Gastroesophageal sphincter (tissue), 4 donors: ENCODE data around the gene CSAD. TPM values are rescaled to one million over a fixed set of nuclear protein-coding genes. Genes with fewer than 3 reads are reported as not detected.
A peak's percentile ranks its signal among the peaks of the same experiment; 100 is the strongest.

ENCODE experiments used
- ATAC-seq: fragments of 150-250 bp; one replicate; pipeline ENCODE4 v1.9.1; 2016; ENCODE audit warnings: mild to moderate bottlenecking, moderate library complexity
- H3K27ac ChIP-seq, 4 donors: fragments of 200-600 bp; sonication (generic) in 3 of 4; 1 replicate in 3 of 4; 2 replicates in 1 of 4; pipeline ENCODE4 v1.5.1; 2016 to 2019
- H3K27me3 ChIP-seq: fragments of 200-600 bp; sonication (generic); one replicate; pipeline ENCODE4 v1.5.1; 2019
- H3K36me3 ChIP-seq, 2 donors: fragments of 200-600 bp; sonication (generic); one replicate each; pipeline ENCODE4 v1.5.1; 2019; ENCODE audit warnings: control low read depth in 1 of 2
- H3K4me1 ChIP-seq, 3 donors: fragments of 200-600 bp; sonication (generic); 1 replicate in 2 of 3; 2 replicates in 1 of 3; pipeline ENCODE4 v1.5.1; 2016 to 2019; ENCODE audit warnings: control low read depth in 2 of 3
- H3K4me3 ChIP-seq, 2 donors: fragments of 200-600 bp; sonication (generic); one replicate each; pipeline ENCODE4 v1.5.1; 2019; ENCODE audit warnings: mild to moderate bottlenecking in 1 of 2, moderate library complexity in 1 of 2
- H3K9me3 ChIP-seq, 3 donors: fragments of 200-600 bp; sonication (generic); one replicate each; pipeline ENCODE4 v1.5.1; 2017 to 2019; ENCODE audit warnings: control low read depth in 2 of 3
- EP300 ChIP-seq: sonication (generic); formaldehyde crosslinking; IDR thresholded peaks from one replicate; pipeline ENCODE4 v1.6.1; 2017; ENCODE audit warnings: antibody characterized with exemption, mild to moderate bottlenecking
- POLR2A ChIP-seq, 2 donors: fragments of 450-650 bp; IDR thresholded peaks; one replicate each; pipeline ENCODE4 v1.6.1; 2017; ENCODE audit warnings: antibody characterized with exemption in 2 of 2, mild to moderate bottlenecking in 2 of 2, moderate library complexity in 1 of 2
- POLR2AphosphoS5 ChIP-seq: sonication (generic); formaldehyde crosslinking; IDR thresholded peaks from one replicate; pipeline ENCODE4 v1.6.1; 2017; ENCODE audit warnings: antibody characterized with exemption
- WGBS, 2 donors: methylation state at CpG; one replicate each; pipeline ENCODE4 v1.1.5; 2018; ENCODE audit warnings: low coverage in 1 of 2; 5-methylcytosine and 5-hydroxymethylcytosine counted together
- total RNA-seq, 4 donors: library from RNA; depleted of rRNA; stranded (reverse); fragments of >200 nt; gene quantifications; one replicate each; pipeline ENCODE4 v1.1.0, GENCODE V29; 2016
- TF ChIP-seq, protein P1 (sequence below), 4 experiments: fragments of 200-600 bp in 2 of 4; fragments of 450-650 bp in 2 of 4; sonication (generic) in 1 of 4; IDR thresholded peaks; one replicate each; pipeline ENCODE4 v1.5.1; 2017 to 2019; ENCODE audit warnings: antibody characterized with exemption in 4 of 4, mild to moderate bottlenecking in 2 of 4, moderate library complexity in 2 of 4

The CSAD gene
- total RNA-seq, 4 donors from 2014 or later, result 11.3 to 47.5 (median 24.1) TPM

DNA sequence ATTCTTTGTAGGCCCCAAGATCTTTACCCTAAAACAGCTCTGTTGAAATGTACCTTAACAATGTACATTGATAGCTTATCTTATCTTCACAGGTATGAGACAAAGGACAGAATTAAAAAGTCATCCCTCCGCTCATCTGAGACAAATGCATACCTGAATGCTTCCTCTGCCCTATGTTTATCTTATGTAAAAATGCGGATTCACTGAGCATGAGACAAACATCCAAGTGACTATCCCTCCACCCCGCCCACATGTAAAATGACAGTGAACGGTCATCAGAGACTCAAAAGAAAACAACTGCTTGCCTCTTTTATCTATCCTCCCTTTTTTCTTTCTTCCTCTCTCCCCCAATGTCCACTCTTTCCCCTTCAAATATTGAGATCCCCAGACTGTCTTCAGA is 37.4 kb downstream of the CSAD start:
- Histone ChIP-seq H3K36me3 (no peaks in the 10 kb centered on the region), H3K27ac (no peak overlapping the region), H3K27me3 (no peaks in the 10 kb centered on the region), H3K4me1 (no peaks in the 10 kb centered on the region), H3K4me3 (no peak overlapping the region), H3K9me3 (no peaks in the 10 kb centered on the region)
- no peak for TF ChIP-seq POLR2A (IDR thresholded peaks at IDR 0.05)
- no peak for TF ChIP-seq POLR2AphosphoS5
- TF ChIP-seq, protein P1, sequence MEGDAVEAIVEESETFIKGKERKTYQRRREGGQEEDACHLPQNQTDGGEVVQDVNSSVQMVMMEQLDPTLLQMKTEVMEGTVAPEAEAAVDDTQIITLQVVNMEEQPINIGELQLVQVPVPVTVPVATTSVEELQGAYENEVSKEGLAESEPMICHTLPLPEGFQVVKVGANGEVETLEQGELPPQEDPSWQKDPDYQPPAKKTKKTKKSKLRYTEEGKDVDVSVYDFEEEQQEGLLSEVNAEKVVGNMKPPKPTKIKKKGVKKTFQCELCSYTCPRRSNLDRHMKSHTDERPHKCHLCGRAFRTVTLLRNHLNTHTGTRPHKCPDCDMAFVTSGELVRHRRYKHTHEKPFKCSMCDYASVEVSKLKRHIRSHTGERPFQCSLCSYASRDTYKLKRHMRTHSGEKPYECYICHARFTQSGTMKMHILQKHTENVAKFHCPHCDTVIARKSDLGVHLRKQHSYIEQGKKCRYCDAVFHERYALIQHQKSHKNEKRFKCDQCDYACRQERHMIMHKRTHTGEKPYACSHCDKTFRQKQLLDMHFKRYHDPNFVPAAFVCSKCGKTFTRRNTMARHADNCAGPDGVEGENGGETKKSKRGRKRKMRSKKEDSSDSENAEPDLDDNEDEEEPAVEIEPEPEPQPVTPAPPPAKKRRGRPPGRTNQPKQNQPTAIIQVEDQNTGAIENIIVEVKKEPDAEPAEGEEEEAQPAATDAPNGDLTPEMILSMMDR (IDR thresholded peaks at IDR 0.05), result no peak
- no peak for ATAC-seq
- WGBS, 2 donors, result 82 to 86% methylated on average over 4 of the region's 4 CpGs

DNA sequence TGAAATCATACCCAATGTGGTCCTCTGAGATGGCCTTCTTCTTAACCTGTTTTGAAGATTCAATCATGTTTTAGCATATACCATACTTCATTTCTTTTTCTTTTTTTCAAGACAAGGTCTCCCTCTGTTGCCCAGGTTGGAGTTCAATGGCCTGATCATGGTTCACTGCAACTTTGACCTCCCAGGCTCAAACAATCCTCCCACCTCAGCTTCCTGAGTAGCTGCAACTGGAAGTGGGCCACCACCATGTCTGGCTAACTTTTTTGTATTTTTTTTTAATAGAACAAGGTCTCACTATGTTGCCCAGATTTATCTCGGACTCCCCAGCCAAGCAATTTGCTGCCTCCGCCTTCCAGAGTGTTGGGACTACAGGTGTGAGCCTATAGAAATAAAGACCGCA is 47.0 kb downstream of the CSAD start:
- no peak overlapping the region for H3K27ac ChIP-seq
- no peak overlapping the region for H3K4me3 ChIP-seq
- ATAC-seq, result no peak
- H3K36me3 ChIP-seq, result no peaks in the 10 kb centered on the region
- no peaks in the 10 kb centered on the region for H3K4me1 ChIP-seq
- peaks cover 0 to 8% (median 0%) of the 10 kb centered on the region in 3 donors for H3K9me3 ChIP-seq
- TF ChIP-seq, protein P1 (IDR thresholded peaks at IDR 0.05), result no peak
- TF ChIP-seq POLR2AphosphoS5 (no peak), EP300 (no peak), POLR2A (IDR thresholded peaks at IDR 0.05) (no peak)
- no peaks in the 10 kb centered on the region for H3K27me3 ChIP-seq
- 82 to 90% methylated on average over 3 of the region's 3 CpGs for WGBS, 2 donors

DNA sequence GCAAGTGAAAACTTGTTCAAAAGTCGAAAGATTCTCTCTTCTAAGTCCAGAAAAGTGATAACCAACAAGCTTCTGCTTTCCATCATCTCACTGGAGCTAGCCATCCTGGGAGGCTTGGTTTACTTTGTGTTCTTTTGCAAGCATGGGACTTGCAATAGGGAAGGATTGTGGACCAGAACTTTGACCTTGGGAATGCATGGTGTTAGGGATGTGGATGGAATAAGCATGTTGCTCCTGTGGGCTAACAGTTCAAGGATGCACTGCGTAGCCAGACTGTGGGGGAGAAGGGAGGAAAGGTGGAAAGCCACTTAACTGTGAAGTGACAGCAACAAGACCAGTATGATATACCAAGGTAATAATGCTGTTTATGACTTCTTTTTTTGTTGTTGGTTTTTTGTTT is 48.9 kb downstream of the CSAD start:
- no peak for ATAC-seq
- peaks cover 0 to 5% (median 0%) of the 10 kb centered on the region in 3 donors for H3K9me3 ChIP-seq
- H3K36me3 ChIP-seq, result no peaks in the 10 kb centered on the region
- WGBS, 2 donors, result 86 to 100% methylated on average over 1 of the region's 2 CpGs
- H3K27ac ChIP-seq, result no peak overlapping the region
- TF ChIP-seq POLR2A (IDR thresholded peaks at IDR 0.05) (no peak), EP300 (no peak), POLR2AphosphoS5 (no peak)
- TF ChIP-seq, protein P1 (IDR thresholded peaks at IDR 0.05), result no peak
- H3K27me3 ChIP-seq, result no peaks in the 10 kb centered on the region
- no peaks in the 10 kb centered on the region for H3K4me1 ChIP-seq
- no peak overlapping the region for H3K4me3 ChIP-seq

DNA sequence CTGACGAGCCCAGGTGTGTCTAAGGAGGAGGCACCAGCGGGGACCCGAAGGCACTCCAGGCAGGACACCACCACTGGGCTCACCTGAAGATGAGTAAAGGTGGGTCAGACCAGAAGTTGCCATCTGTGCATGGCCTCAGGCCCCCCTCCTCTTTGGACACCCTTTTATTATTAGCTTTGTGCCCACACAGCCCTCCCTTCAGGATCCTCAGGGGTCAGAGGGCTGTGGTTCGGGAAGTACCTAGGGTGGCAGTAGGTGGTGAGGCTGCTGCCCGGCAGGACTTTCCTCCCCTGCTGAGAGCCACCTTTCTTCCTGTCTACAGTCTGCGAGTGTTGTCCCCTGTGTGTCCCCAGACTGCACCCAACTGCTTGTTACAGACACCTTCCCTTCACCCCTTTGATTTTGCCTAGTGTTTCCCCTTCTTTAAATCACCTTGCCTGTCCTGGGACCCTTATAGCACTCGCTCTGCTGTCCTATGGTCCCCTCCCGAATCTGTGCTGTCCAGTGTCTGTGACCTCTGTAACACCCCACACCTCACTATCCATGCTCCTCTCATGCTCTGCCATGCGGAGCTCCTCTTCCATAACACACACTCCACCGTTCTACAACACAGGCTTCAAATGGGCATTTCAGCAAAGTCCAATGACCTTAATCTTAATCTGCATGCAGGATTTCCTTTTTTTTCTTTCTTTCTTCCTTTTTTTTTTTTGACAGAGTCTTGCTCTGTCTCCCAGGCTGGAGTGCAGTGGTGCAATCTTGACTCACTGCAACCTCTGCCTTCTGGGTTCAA is 51.8 kb downstream of the CSAD start:
- WGBS, 2 donors, result 76 to 79% methylated on average over 6 of the region's 10 CpGs

More for the DNA sequence above, 51.8 kb downstream of the CSAD start:
- ATAC-seq, result peak; percentile 13
- H3K27me3 ChIP-seq, result no peaks in the 10 kb centered on the region
- no peaks in the 10 kb centered on the region for H3K36me3 ChIP-seq
- no peak for TF ChIP-seq POLR2AphosphoS5
- TF ChIP-seq POLR2A (IDR thresholded peaks at IDR 0.05), result no peak
- TF ChIP-seq, protein P1 (IDR thresholded peaks at IDR 0.05), result no peak
- TF ChIP-seq EP300, result no peak
- H3K9me3 ChIP-seq, result no peaks in the 10 kb centered on the region
- H3K4me3 ChIP-seq, result no peak overlapping the region
- H3K27ac ChIP-seq, result no peak overlapping the region
- no peaks in the 10 kb centered on the region for H3K4me1 ChIP-seq
